ENCODE measurements around the gene CFAP45.
"Not testable (repeated sequence)": the region's sequence is repeated elsewhere in the genome, so short reads cannot be mapped to it uniquely, and the experiment has no call there.

CFAP45 gene

GRCh38 chr1:159922511-159923202 is 22.7 kb upstream of the CFAP45 start:
- DNase-seq: no peak

- DNase-seq: no peak
Observed at GRCh38 chr1:159921700-159922504, 21.9 kb upstream of the CFAP45 start.

GRCh38 chr1:159921251-159921650 is 21.3 kb upstream of the CFAP45 start:
- no peak for DNase-seq

GRCh38 chr1:159920651-159921050 is 20.7 kb upstream of the CFAP45 start:
- DNase-seq: no peak

- DNase-seq: no peak
Observed at GRCh38 chr1:159920202-159920601, 20.2 kb upstream of the CFAP45 start.

- DNase-seq: no peak
Observed at GRCh38 chr1:159919236-159919865, 19.4 kb upstream of the CFAP45 start.

GRCh38 chr1:159918352-159919200 is 18.6 kb upstream of the CFAP45 start:
- no peak for DNase-seq

GRCh38 chr1:159917533-159918351 is 17.8 kb upstream of the CFAP45 start:
- DNase-seq: no peak

GRCh38 chr1:159916242-159917051 is 16.5 kb upstream of the CFAP45 start:
- DNase-seq: no peak

GRCh38 chr1:159915571-159916241 is 15.7 kb upstream of the CFAP45 start:
- no peak for DNase-seq

- DNase-seq: peak; percentile 89
Observed at GRCh38 chr1:159914252-159915018, 14.5 kb upstream of the CFAP45 start.

GRCh38 chr1:159913451-159914192 is 13.7 kb upstream of the CFAP45 start:
- DNase-seq: peak; percentile 46

- no peak for DNase-seq
Observed at GRCh38 chr1:159911326-159912070, 11.5 kb upstream of the CFAP45 start.

- no peak for DNase-seq
Observed at GRCh38 chr1:159908031-159908940, 8.3 kb upstream of the CFAP45 start.

- no peak for DNase-seq
Observed at GRCh38 chr1:159906960-159907359, 7.0 kb upstream of the CFAP45 start.

GRCh38 chr1:159904036-159904435 is 4.1 kb upstream of the CFAP45 start:
- DNase-seq: not testable (repeated sequence)

- no peak for DNase-seq
Observed at GRCh38 chr1:159902541-159902940, 2.6 kb upstream of the CFAP45 start.
